HG02943 (cell line): ENCODE measurements around the gene TPM2.

Experiments used
- ATAC-seq: cut with Tn5 transposase; IDR thresholded peaks from one replicate; pipeline ENCODE4 v1.9.1; 2021; ENCODE audit warnings: mild to moderate bottlenecking, low read depth, moderate library complexity; ENCODE audit not compliant: unreplicated experiment

TPM2 gene

DNA sequence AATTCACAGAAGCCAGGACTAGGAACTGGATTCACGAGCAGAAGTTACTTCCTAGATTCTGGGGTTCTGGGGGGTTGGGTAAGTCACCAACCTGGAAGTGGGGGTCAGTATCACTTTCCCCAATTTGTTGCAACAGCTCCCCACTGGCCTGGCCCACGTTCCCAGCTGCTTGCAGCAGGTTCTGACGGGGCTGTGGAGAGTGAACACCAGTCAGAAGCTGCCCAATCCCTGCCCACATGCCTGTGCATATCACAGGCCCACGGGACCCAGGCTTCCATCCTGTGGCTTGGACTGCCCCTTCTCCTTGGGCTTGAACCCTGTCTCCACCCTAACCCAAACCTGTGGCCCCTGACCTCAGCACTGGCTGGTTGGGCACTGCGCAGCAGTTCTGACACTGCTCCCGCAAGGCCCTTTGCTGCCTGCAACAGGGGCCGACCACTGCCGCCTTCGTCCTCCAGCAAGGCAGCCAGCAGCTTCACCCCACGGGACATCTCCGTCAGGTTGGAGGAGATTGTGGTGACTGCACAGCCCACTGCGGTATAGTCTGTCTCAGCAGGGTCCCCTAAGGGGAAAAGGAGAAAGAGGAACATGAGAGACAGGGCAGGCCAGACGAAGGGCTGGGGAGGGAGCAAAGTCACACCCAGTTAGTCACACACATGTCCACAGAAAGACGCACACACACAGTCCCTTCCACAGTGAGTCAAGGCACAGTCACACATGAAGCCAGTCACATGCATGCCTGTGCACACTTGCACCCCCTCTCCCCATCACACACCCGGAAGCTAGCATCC is 29.2 kb upstream of the TPM2 start:
- no peak for ATAC-seq

DNA sequence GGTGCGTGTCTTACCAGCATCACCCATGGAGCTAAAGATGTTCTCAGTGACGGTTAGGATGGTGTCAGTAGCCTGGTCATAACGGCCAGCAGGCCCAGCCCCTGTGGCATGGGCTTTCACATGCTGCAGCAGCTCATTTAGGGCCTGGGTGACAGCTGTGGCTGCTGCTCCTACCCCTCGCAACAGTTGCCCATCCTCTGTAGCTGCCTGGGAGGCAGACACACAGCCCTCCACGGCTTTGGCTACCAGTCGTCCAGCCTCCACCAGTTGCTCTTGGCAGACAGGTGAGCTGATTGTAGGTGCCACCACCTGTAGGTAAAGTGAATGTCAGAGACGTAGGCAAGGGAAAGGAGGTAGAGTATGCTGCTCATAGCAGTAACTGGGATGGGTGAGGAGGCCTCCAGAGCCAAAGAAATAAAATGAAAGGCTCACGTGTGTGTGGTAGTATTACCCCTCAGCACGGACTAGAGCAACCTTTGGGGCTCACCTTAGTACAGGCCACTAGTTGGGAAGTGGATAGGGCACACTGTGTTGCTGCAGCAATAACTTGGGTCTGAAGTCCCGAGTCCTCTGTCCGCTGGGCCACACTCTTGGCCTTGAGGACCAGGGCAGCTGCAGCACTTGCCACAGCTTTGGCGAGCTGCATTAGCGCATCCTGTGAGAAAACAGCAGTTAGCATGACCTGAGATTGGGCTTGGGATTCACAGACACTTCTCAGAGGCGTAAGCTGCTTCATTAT is 27.6 kb upstream of the TPM2 start:
- no peak for ATAC-seq

DNA sequence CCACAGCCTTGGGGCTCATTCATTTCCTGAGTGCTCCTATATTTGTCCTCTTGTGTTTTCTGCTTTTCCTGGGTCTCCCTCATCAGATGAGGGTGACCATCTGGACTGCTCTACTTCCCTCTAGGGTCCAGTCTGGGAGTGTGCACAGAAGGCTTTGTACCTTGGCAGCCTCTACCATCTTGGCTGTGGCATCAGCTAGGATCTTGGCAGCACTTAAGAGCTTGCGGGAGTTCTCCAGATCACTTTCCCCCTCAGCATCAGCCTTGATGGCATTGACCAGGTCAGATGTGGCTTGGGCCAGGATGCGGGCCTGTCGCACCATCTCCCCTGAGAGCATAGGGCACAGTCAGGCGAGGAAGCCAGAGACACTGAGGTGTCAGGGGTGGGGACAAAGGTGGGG is 26.5 kb upstream of the TPM2 start:
- ATAC-seq: no peak

DNA sequence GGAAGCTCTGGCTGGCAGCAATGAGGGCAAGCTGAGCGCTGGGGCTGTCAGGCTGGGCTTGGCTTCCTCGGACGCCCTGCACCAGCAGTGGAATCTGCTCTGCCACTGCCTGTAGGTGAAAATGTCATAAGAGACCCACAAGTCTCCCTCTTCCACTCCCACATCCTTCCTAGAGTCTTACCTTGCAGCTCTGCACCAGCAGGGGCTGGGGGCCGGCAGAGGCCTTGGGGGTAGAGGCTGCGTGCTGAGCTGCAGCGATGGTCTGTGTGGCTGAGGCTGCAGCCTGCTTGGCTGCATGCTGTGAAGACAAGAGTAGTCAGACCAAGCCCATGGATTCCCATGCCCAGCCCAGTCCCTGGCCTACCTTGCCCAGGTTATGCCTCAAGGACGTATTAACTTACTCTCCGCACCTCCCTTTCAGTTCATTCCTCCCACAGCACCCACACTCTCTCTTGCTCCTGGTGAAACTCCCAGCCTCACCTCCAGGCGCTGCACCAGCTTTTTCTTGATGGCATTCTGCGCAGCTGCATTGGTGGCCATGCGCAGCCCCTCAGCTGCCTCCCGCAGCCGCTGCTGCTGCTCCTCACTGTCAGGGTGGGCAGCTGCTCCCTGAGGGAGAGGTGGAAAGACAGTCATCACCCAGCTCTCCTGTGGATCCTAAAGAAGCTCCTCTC is 25.0 kb upstream of the TPM2 start:
- ATAC-seq: no peak

DNA sequence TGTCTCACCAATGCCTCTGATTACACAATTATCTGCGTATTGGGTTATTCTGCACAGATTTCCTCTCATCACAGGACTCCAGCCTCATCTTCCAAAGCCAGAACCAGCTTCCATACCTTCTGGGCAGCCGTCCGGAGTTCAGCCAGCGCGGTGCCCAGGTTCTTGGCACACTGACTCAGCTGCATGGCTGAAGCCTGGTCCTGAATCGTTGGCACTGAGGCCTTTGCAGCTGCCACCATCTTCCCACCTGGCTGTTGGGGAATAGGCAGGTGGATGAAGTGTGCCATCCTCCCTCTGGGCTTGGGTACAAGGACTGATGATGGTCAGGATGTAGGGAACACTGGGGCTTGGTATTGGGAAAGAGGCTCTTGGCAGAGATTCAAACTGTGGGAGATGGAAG is 24.4 kb upstream of the TPM2 start:
- ATAC-seq: no peak

DNA sequence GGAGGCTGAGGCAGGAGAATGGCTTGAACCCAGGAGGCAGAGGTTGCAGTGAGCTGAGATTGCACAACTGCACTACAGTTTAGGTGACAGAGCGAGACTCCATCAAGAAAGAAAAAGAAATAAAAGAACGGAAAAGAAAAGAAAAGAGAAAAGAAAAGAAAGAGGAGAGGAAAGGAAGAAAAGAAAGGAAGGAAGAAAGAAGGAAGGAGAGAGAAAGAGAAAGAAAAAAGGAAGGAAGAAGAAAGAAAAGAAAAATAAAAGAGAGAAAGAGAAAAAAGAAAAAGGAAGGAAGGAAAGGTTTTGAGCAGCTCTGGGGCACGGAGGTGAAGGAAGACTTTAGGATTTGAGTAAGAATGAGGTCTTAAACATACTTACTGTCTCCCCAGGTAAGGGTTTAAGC is 23.9 kb upstream of the TPM2 start:
- no peak for ATAC-seq

DNA sequence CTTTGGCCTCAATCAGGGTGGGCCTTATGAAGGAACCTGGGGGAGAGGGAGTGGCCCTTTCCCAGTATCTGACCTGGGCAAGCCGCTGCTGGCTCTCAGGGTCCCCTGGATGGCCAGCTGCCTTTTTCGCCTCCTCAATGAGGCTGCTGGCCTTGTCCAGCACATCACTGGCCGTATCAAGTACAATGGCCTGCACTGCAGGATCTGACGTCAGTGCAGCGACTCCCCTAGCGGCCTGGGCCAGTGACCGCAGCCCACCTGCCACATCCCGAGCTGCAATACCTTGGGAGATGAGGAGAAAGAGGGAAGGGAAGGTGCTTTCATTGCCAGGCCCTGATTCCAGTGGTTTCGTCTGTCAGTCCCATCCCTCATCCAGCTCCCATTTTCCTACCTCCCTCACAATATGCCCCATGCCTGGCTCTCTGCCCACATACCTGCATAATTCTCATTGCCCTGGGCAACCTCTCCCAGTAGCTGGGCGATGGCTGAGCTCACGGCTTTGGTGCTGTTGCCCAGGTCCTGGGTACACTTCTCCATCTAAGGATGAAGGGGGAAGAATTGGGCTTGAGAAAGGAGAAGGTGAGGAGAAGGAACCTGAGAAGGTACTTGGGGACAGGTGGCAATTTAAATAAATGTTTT is 23.2 kb upstream of the TPM2 start:
- ATAC-seq: no peak

DNA sequence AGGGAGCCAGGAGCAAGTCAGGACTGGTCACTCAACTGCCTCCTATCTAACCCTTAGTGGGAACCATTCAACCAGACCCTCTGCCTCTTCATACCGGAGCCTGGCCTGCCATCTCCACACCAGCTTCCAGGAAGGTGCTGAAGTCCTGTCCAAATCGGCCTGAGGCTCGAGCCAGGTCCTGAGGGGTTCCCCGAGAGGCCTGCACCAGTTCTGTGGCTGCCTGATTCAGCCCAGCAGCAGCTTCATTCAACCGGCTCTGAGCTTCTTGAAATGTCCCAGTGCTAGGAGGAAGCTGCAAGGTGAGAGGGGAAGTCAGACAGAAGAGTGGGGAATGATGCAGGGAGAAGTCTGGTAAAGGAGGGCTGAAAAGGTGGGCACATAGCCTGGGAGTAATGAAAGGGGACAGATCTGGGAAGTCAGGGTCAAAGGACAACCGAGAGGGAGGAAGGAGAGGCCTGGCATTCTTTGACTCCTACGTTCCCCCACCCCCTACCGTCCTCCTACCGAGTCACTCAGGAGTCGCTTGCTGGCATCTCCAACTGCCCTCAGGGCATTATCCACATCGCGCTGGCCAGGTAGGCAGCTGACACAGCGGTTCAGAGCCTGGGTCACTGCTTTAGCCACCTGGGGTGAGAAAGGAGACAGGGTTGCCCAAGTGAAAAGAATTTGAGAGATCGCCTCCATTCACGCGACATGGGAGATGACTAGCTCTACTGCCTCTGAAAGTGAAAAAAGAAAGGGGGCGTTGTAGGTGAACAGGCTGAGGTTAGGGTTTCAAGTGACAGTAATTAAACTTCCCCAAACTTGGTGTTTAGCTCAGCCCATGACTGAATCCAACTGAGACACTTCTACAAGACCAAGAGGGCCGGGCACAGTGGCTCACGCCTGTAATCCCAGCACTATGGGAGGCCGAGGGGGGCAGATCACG is 22.0 kb upstream of the TPM2 start:
- no peak for ATAC-seq

DNA sequence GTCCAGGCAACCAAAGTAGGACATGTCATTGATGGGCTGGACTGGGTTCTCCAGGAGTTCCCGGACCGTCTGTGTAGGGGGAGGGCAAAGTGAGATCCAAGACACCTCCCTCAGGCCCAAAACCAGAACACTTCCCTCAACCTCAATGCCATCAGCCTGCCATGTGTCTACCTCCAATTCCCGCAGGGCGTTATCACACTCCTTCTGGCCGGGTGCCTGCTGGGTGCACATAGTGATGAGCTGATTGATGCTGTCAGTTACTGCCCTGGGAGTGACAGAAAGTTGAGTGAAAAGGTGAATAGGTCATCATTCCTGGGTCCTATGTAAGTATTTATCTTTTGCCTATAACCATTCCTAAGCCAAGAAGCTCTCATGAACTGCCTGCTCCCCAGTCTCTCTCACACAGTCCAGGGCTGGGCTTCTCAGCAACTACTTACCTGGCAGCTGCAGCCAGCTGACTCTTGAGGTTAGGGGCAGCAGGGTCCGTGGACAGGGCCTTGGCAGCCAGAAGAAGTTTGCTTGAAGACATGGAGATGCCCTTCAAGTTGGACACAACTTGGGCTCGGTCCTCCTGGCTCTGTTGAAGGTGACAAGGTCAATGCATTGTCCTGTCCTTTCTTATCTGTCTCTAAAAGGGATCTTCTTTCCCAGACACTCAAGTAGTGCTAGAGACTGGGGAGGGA is 21.2 kb upstream of the TPM2 start:
- no peak for ATAC-seq

DNA sequence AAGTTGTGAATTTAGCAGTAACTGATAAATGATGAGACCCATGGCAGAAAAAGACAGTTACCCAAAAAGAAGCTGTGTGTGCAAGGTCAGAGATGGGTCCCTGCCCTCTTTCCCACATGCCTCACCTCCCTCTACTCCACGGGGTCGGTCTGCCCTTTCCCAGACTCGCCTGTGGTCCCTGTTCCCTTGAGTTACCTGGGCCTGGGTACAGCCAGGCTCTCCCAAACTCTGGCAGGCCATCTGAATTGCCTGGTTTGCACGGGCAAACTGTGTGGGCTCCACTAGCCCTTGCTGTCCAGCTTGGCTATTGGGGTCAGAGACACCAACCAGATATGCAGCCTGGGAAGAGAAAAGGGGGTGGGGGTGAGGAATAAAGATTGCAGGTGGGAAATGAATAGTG is 18.4 kb upstream of the TPM2 start:
- ATAC-seq: no peak

DNA sequence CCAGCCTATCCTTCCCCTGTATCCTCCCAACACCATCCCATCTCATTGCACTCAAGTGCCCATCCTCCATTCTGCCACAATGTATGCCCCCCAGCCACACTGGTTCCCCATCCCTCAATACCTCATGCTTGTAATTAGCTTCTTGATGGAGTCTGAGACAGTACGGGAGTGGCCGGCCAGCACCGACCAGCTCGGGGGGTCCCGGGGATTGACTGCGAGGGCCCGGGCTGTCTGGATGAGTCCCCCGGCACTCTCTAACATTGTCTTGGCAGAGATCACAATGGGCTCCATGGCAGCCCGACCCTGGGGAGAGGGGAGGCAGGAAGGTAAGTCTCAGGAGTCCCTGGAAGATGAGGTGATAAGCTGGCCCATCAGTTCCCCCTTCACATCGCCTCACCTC is 17.2 kb upstream of the TPM2 start:
- ATAC-seq: no peak

DNA sequence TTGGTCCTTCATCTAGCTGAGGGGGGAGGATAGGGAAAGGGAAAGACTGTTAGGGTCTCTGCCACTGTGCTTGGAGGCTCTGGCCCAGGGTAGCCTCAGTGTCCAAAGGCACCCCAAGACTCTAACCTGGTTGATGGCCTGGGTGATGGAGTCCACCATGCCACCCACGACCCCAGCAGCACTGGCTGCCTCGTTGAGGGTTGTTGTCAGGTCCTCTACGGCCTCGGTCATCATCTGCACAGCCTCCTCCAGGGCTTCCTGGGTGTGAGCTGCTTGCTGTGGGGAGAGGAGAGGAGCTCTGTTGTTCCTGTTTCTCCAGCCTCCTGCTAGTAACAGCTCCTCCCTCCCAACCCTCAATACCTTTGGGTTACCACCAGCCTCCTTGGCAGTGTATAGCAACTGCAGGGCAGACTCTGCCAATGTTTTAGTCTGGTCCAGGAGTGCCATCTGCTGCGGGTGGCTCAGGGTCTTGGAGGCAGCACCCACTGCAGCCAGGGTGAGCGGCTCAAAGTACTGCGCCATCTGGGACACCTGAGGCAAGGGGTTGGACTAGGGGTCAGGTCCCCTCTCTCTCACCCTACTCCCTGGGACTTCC is 16.2 kb upstream of the TPM2 start:
- no peak for ATAC-seq

DNA sequence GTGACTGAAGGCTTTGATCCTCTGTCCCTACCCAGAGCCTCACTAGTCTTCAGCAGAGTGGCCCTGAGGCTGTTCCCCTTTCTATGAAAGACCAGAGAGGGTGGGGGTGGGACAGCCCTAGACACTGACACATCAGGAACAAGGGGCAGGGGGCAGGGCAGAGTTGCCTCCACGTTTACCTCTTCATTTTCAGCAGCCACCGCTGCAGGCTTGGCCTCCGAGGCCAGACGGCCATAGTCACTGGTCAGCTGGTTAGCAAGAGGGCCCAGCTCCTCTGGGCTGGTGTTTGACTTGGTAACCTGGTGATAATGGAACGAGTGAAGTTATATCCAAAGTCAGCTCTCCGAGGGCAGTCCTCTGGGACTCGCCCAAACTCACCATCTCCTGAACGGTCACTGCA is 15.6 kb upstream of the TPM2 start:
- ATAC-seq: no peak

DNA sequence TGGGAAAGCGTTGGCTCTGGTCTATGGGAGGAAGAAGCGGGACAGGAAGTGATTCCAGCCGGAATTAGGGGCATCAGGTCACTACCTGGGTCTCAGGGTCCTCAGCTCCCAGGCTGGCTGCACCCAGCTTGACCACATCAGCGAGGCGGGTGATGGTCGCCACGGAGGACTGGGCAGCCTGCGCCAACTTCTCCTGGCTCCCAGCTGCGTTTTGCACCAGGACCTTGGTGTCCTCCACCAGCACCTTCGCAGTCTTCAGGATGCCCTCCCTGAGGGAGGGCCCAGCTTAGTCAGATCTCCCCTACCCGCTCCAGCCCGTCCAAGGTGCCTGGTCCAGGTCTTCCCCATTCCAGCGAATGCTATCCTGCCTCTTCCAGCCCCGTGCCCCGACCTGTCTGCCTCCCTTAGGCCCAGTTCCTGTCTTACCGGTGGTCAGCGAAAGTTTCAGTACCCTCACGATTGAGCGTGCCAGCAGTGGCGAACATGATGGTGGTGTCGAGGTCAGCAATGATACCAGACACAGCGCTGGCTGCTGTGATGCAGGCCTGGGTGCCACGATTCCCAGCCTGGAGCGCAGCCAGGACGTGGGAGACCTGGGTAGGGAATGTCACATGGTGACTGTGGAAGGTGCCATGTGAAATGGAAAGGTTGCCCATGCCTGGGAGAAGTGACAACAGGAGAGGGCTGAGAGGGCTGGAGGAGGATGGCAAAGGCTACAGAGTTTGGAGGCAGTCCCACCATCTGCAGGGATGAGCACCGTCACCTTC is 14.4 kb upstream of the TPM2 start:
- no peak for ATAC-seq

DNA sequence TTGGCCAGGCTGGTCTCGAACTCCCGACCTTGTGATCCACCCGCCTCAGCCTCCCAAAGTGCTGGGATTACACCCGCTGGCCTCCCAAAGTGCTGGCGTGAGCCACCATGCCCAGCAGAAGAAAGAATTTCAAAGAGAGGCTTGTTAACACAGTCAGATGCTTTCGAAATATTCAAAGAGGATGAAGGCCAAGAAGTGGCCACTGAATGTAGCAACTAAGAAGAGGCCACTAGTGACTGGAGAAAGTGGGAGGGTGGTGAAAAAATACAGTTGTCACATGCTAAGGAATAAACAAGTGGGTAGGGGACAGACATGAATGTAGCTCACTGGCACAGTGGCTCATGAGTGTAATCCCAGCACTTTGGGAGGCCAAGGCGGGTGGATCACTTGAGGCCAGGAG is 13.0 kb upstream of the TPM2 start:
- ATAC-seq: no peak

DNA sequence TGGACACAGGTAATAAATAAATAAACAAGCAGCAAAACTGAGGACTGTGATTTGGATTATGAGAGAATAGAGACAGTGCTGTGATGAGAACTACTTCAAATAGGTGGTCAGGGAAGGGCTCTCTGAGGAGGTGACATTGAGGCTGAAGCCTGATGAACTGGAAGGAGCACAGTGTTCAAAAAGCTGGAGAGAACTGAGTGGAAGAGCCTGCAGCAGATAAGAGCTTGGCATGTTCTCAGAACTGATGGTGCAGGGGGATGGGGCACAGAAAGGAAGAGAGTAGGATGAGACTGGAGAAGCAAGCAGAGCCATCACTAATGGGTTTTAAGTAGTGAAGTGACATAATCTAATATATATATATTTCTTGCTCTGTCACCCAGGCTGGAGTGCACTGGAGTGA is 11.2 kb upstream of the TPM2 start:
- no peak for ATAC-seq

DNA sequence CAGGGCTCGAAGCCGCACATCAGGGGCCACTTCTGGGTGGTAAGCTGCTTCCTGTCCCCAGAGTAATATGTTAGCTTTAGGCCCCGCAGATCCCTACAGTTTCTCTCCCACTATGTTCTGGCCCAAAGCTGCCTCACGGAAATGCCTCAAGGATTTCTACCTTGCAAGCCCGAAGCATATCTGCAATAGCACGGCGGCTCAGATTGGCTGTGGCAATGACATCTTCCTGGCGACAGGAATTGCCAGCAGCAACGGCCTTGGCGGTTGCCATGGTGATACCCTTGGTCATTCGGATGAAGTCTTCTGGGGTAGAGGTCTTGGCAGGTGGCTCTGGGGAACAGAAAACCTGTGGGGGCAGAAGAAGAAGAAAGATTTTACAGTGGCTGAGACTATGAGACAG is 10.3 kb upstream of the TPM2 start:
- ATAC-seq: no peak

DNA sequence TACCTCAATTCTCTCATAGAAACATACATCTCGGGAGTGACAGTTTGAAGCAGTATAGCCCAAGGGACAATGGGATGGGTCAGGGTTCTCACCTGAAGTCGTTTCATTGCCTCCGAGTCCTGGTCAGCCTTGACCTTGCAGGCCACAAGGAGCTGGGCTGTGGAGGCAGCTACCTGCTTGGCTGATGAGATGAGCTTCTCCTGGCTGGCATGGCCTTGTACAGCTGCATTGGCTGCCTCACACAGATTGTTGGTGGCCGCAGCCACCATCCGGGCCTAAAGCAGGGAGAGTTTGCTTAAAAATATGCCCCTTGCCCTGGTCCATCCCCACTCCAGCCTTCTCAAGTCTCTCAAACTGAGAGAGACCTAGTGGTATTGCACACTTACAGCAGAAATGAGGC is 8.5 kb upstream of the TPM2 start:
- ATAC-seq: no peak
